ENCODE data around the gene CBFA2T2. TPM values are rescaled to one million over a fixed set of nuclear protein-coding genes. Genes with fewer than 3 reads are reported as not detected.

Gene CBFA2T2
- total and polyA plus RNA-seq, 8 donors: 2.9 to 29.9 (median 12.0) TPM

GRCh38 chr20:33687993-33688937 is 198.4 kb downstream of the CBFA2T2 start:
- intact Hi-C loops (cut with DNase I; ENCODE audit: low total_unique reads): no loop called here

GRCh38 chr20:33688938-33689424 is 199.1 kb downstream of the CBFA2T2 start:
- DNase-seq: peak; percentile 55 to 66
- intact Hi-C loops (cut with DNase I; ENCODE audit: low total_unique reads): no loop called here
- H3K27ac ChIP-seq: peak overlapping the region in 1 of 5 donors; percentile 49

More at GRCh38 chr20:33687993-33688937, 198.4 kb downstream of the CBFA2T2 start:
- no peaks in the 10 kb centered on the region for H3K27me3 ChIP-seq
- H3K36me3 ChIP-seq: no peaks in the 10 kb centered on the region
- no peak for DNase-seq
- H3K9me3 ChIP-seq: no peaks in the 10 kb centered on the region
- H3K4me3 ChIP-seq: no peak overlapping the region
- peak overlapping the region in 1 of 5 donors; percentile 49 for H3K27ac ChIP-seq
- WGBS, 5 donors: 70 to 84% (median 75%) methylated on average over 3 of the region's 3 CpGs
- peaks cover 12 to 33% (median 23%) of the 10 kb centered on the region in 4 donors for H3K4me1 ChIP-seq
- no peak for TF ChIP-seq CTCF (IDR thresholded peaks at IDR 0.05)
- TF ChIP-seq POLR2AphosphoS5 (IDR thresholded peaks at IDR 0.05): no peak
- TF ChIP-seq EP300 (IDR thresholded peaks at IDR 0.05): no peak
- TF ChIP-seq POLR2A (IDR thresholded peaks at IDR 0.05): no peak

DNA sequence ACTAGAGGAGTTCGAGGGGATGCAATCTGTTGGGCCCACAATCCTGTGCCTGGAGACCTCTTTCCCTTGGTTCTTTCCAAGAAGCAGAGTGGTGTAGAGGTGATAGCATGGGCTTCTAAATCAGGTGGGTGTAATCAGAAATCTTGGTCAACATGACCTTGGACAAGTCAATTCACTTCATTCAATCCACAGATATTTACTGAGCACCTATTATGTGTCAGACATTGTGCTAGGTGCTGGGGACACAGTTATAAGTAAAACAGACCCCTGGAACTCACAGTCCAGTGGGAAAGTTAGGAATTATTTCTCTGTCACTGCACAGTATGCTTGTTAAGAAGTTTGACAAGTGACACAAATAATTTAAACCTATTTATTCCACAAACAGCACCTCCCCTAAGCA is 199.6 kb downstream of the CBFA2T2 start:
- intact Hi-C loops (cut with DNase I; ENCODE audit: low total_unique reads): no loop called here
- no peak overlapping the region for H3K27ac ChIP-seq
- DNase-seq: no peak
- H3K27me3 ChIP-seq: no peaks in the 10 kb centered on the region
- TF ChIP-seq POLR2AphosphoS5 (IDR thresholded peaks at IDR 0.05): no peak
- no peak for TF ChIP-seq POLR2A (IDR thresholded peaks at IDR 0.05)
- 91 to 95% (median 94%) methylated on average over 1 of the region's 1 CpG for WGBS, 5 donors
- H3K9me3 ChIP-seq: no peaks in the 10 kb centered on the region
- no peak overlapping the region for H3K4me3 ChIP-seq
- no peaks in the 10 kb centered on the region for H3K36me3 ChIP-seq
- peaks cover 12 to 38% (median 26%) of the 10 kb centered on the region in 4 donors for H3K4me1 ChIP-seq

More at GRCh38 chr20:33688938-33689424, 199.1 kb downstream of the CBFA2T2 start:
- peaks cover 12 to 39% (median 26%) of the 10 kb centered on the region in 4 donors for H3K4me1 ChIP-seq
- TF ChIP-seq POLR2AphosphoS5 (IDR thresholded peaks at IDR 0.05) (no peak), EP300 (IDR thresholded peaks at IDR 0.05) (no peak), POLR2A (IDR thresholded peaks at IDR 0.05) (no peak), CTCF (IDR thresholded peaks at IDR 0.05) (no peak)
- no peaks in the 10 kb centered on the region for H3K27me3 ChIP-seq
- 28 to 65% (median 47%) methylated on average over 3 of the region's 3 CpGs for WGBS, 5 donors
- H3K36me3 ChIP-seq: no peaks in the 10 kb centered on the region
- no peak overlapping the region for H3K4me3 ChIP-seq
- H3K9me3 ChIP-seq: no peaks in the 10 kb centered on the region

DNA sequence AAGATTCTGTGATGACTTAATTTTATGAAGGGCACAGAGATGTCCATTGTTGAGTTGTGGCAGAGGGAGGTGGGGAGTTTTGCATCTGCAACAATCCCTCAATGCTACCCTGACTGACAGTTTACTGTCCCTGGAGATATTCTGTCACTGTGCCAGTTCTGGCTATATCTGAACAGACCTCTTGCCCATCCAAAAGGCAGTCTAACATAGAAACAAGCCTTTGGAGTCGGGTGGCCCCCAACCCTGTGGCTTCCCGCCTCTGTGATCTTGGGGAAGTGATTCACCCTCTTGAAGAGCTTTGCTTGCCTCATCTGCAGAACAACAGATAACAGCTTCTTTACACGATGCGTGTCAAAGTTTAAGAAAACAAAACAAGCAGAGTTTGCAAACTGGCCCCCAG is 200.1 kb downstream of the CBFA2T2 start:
- Histone ChIP-seq H3K9me3 (no peaks in the 10 kb centered on the region), H3K27me3 (no peaks in the 10 kb centered on the region), H3K4me1 (peaks cover 9 to 38% (median 23%) of the 10 kb centered on the region in 4 donors), H3K36me3 (no peaks in the 10 kb centered on the region), H3K27ac (no peak overlapping the region), H3K4me3 (no peak overlapping the region)
- intact Hi-C loops (cut with DNase I; ENCODE audit: low total_unique reads): no loop called here
- TF ChIP-seq POLR2A (IDR thresholded peaks at IDR 0.05) (no peak), EP300 (IDR thresholded peaks at IDR 0.05) (no peak), CTCF (IDR thresholded peaks at IDR 0.05) (no peak), POLR2AphosphoS5 (IDR thresholded peaks at IDR 0.05) (no peak)
- DNase-seq: peak in 1 of 2 donors; percentile 58
- 25 to 63% (median 57%) methylated on average over 4 of the region's 4 CpGs for WGBS, 5 donors

All from stomach (tissue), 9 donors.